T-helper 22 cell (primary cell): ENCODE measurements around the gene MED12L.

ENCODE experiments used
- DNase-seq: peaks from one replicate; pipeline ENCODE4 v3.0.0-alpha.2; 2020; ENCODE audit warnings: low read depth

MED12L gene

GRCh38 chr3:151086484-151087456 is 1.3 kb downstream of the MED12L start:
- DNase-seq, result peak; percentile 45

GRCh38 chr3:151087648-151088047 is 2.2 kb downstream of the MED12L start:
- DNase-seq, result no peak

DNA sequence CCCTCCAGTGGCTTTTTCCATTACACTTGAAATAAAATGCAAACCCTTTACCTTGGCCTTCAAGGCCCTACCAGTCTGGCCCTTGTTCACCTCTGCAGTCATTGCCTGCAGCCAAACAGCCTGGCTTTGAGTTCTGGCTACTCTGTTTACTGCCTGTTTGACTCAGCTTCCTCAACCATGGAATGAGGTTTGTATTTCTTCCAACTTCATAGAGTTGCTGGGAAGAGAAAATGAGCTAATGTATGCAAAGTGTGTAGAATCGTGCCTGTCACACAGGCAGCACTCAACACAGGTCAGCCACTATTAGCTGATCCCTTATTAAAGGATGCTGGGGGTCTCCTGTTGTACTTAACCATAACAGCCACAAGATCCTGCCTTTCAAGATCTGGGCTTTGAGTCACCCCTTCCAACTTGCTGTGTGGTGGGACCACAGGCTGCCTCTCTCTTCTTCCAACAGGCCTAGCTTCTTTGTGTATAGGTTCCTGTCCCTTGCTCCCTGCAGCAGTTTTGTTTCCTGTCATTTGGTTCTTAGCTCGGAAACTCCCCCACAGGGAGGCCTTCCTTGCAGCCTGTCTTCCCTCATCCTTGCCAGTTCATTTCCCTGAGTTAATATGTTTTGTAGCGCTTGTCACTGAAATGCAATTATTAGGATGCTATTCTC is 6.4 kb downstream of the MED12L start:
- DNase-seq, result no peak

- no peak for DNase-seq
Measured at GRCh38 chr3:151093148-151093547, 7.7 kb downstream of the MED12L start.

DNA sequence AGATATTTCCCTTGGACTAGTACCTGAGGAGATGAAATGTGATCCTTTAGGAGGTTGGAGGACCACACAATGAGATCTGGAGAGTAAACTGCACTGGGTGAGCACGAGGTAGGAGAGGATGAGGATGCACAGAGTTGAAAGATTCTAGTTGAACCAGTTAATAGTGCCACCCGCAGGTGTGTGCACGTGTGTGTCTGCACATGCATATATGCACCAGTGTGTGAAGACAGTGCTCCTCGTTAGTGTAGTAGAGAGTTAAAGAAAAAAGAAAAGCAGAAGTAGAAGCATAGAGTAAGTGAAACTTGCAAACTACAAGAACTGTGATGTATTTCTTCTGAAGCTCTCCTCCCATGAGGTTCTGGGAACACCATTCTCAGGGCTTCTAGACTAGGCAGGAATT is 8.4 kb downstream of the MED12L start:
- DNase-seq, result no peak

GRCh38 chr3:151096716-151097115 is 11.3 kb downstream of the MED12L start:
- no peak for DNase-seq

- DNase-seq, result no peak
Measured at GRCh38 chr3:151100076-151100475, 14.6 kb downstream of the MED12L start.

- DNase-seq, result no peak
Measured at GRCh38 chr3:151101270-151101969, 16.0 kb downstream of the MED12L start.

DNA sequence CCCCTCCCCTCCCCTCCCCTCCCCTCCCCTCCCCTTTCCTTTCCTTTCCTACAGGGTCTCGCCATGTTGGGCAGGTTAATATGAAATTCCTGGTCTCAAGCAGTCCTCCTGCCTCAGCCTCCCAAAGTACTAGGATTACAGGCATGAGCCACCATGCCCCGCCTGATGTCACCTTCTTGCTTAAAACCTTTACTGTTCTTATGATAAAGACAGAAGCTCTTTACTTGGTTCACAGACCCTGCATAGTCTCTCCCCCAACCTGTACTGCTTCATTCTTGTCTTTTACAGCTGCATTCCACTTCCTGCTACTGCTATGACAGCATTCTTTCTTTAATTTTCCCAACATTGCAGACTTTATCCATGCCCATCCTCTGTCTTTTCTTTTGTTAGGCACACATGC is 20.8 kb downstream of the MED12L start:
- no peak for DNase-seq

DNA sequence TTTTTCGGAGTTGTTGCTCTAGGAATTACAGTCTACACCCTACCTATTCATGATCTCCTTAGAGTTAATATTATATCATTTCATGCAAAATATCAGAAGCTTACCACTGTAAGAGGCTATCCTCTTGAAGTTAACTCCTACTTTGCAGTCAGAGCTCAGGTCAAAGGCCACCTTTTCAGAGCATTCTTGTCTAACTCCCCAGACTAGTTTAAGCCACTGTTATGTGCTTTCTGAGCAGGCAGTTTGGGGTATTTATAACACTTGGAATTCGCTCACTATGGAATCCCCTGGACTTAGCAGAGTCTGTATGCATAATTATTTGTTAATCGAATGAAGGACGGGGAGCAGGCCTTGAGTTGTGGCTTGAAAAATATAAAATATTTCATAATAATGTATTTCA is 21.7 kb downstream of the MED12L start:
- DNase-seq, result no peak

- DNase-seq, result no peak
Measured at GRCh38 chr3:151107701-151108100, 22.2 kb downstream of the MED12L start.

GRCh38 chr3:151109286-151109800 is 23.9 kb downstream of the MED12L start:
- DNase-seq, result no peak

DNA sequence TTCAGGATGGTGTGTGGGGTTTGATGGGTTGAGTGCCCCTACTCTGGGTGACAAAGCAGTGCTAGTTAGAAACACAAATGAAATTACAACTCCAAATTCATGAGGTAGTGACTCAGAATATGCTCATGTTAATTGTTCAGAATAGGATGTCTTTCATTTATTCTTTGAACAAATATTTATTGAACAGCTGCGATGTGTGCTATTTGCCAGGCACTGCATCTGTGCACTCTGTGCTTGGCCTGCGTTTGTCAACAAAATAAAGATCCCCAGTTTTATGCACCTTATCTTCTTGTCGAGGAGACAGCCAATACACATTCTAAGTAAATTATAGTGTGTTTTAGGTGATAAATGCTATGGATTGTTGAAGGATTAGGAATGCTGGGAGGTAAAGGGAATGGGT is 27.3 kb downstream of the MED12L start:
- DNase-seq, result no peak

GRCh38 chr3:151113343-151113742 is 27.9 kb downstream of the MED12L start:
- no peak for DNase-seq

GRCh38 chr3:151117047-151117446 is 31.6 kb downstream of the MED12L start:
- DNase-seq, result no peak

DNA sequence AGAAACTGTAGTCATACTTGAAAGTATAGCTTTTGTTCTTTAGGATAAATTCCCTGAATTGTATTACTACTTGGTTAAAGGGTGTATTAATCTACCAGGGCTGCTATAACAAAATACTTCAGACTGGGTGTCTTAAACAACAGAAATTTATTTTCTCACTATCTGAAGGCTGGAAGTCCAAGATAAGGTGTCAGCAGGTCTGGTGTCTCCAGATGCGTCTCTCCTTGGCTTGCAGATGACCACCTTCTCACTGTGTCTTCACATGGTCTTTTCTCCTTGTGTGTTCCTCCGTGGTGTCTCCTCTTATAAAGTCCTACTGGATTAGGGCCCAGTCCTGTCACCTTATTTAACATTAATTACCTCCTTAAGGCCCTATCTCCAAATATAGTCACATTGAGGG is 33.7 kb downstream of the MED12L start:
- no peak for DNase-seq

GRCh38 chr3:151120409-151120808 is 34.9 kb downstream of the MED12L start:
- DNase-seq, result no peak

DNA sequence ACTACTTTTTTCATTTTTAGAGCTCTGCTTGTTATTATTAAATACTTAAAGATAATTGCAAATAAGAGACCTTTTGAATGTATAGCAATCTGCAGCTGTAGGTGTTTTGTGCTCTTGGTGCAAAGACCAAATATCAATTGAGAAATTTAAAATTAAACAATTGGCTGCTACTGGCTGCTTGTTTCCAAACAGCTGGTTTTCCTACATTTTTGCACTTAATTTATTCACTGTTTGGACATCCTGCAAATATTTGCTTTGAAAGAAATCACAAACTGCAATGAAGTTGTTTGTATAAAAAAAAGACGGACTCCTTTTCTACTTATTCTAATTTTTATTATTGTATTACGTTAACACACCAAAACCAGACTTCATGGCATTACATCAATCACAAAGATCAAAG is 35.6 kb downstream of the MED12L start:
- no peak for DNase-seq

DNA sequence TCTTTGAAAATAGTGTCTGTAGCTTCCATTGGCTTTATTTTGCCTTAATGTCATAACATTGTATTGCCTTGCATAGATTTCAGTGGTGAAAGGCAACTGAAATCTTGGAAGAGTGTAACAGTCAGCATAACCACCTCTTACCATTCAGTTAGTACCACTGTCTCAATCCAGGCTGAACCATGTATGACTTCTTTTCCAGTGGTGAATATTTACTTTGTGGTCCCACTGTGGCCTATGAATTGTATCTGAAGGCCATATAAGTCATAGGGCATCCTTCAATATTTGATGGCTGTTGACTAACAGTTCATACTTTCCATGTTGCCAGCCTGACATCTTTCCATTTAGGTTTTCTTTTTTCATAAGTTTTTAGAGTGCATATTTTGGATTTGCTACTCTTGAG is 38.4 kb downstream of the MED12L start:
- DNase-seq, result no peak

DNA sequence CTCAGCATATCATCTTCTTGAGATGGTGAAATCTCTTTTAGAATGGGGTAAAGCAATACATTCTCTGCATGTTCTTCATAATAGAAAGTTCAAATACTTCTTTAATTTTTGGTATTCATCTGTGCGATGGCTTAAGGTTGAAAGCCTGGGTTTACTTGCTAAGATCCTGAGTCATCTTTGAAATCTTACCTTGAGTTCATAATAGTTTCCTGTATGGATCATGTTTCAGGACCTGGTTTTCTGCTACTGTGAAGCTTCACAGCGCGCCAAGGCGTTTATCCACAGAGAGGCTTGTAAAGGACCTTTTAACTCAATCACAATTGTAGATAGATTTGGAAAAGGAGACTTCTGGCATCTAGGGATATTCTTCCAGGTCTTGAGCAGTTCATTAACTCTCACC is 39.0 kb downstream of the MED12L start:
- DNase-seq, result no peak

DNA sequence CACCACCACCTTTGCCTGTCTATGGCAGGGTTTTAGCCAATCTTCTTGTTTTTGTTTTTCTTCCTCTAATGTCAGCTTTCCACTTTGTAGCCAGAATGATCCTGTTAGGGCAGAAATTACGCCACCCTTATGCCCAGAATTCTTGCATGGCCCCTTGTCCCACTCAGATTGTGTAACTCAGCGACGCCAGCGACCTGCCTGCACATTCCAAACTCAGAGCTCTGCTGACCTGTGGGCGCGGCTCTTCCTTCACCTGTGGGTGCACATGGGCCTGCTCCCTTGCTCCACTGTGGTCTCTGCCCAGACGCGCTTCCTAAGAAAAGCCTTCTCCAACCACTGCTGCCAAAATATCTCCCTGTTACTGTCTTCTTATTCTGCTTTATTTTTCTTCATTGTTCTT is 45.0 kb downstream of the MED12L start:
- DNase-seq, result no peak

GRCh38 chr3:151133175-151133574 is 47.7 kb downstream of the MED12L start:
- DNase-seq, result no peak
